H1 (cell line): ENCODE results near the gene NSF. TPM values are rescaled to one million over a fixed set of nuclear protein-coding genes. Genes with fewer than 3 reads are reported as not detected.
"Not testable (repeated sequence)": the region's sequence is repeated elsewhere in the genome, so short reads cannot be mapped to it uniquely, and the experiment has no call there.

ENCODE experiments used
- CTCF ChIA-PET: fragments of 300-600 bp; sonication (Branson Sonifier 250); formaldehyde crosslinking; loops from one replicate; lab custom pipeline; 2021; ENCODE audit not compliant: partially characterized antibody; lab: Charles Lee
- POLR2A ChIA-PET: fragments of 300-600 bp; sonication (Branson Sonifier 250); formaldehyde crosslinking; loops from one replicate; lab custom pipeline; 2021; ENCODE audit warnings: inconsistent platforms; ENCODE audit not compliant: partially characterized antibody; lab: Charles Lee
- DNase-seq, 2 experiments: peaks; one replicate each; pipeline versions ENCODE4 v3.0.0 to v3.0.0-alpha.2; 2010 to 2022; ENCODE audit warnings: low spot score in 2 of 2, low read depth in 1 of 2, mixed read lengths in 1 of 2
- FAIRE-seq: peaks from 2 replicates; lab custom pipeline; 2011; peaks lifted over from hg19 to GRCh38; lab: Jason Lieb, UNC
- H2AFZ ChIP-seq: 2 replicates; pipeline ENCODE4 v1.8.1; 2012; ENCODE audit warnings: low read length, inconsistent platforms
- H2AK5ac ChIP-seq: 2 replicates; pipeline ENCODE4 v1.6.1; 2013; ENCODE audit warnings: low read depth, low read length
- H2BK120ac ChIP-seq: replicated peaks from 2 replicates; pipeline ENCODE3; 2013; ENCODE audit warnings: low read depth, low read length, inconsistent platforms
- H2BK12ac ChIP-seq: 2 replicates; pipeline ENCODE4 v1.6.1; 2013; ENCODE audit warnings: low read depth, low read length
- H2BK15ac ChIP-seq: 2 replicates; pipeline ENCODE4 v1.6.1; 2013; ENCODE audit warnings: low read length
- H2BK20ac ChIP-seq: 2 replicates; pipeline ENCODE4 v1.6.1; 2013; ENCODE audit warnings: low read length
- H2BK5ac ChIP-seq: 2 replicates; pipeline ENCODE4 v1.6.1; 2013; ENCODE audit warnings: low read depth, low read length
- H3K14ac ChIP-seq: 2 replicates; pipeline ENCODE4 v1.6.1; 2013; ENCODE audit warnings: inconsistent platforms; ENCODE audit not compliant: insufficient read length
- H3K18ac ChIP-seq: 2 replicates; pipeline ENCODE4 v1.6.1; 2013; ENCODE audit warnings: low read length; ENCODE audit errors: extremely low read depth
- H3K23ac ChIP-seq: 2 replicates; pipeline ENCODE4 v1.6.1; 2013; ENCODE audit warnings: inconsistent platforms; ENCODE audit not compliant: insufficient read length
- H3K23me2 ChIP-seq: 2 replicates; pipeline ENCODE4 v1.6.1; 2013; ENCODE audit warnings: low read depth, low read length
- H3K27ac ChIP-seq: 2 replicates; pipeline ENCODE4 v1.6.1; 2011; ENCODE audit warnings: low read depth, low read length, inconsistent platforms
- H3K27me3 ChIP-seq, 4 experiments: replicated peaks in 1 of 4; 1 replicate in 1 of 4; 2 replicates in 3 of 4; pipeline versions ENCODE4 v1.6.1 to v1.8.1; 2011 to 2013; ENCODE audit warnings: low read length in 3 of 4, mild to moderate bottlenecking in 3 of 4, inconsistent platforms in 2 of 4, mixed read lengths in 2 of 4, moderate library complexity in 1 of 4; ENCODE audit not compliant: control insufficient read depth in 3 of 4, insufficient read depth in 3 of 4; ENCODE audit errors: extremely low read depth in 1 of 4
- H3K36me3 ChIP-seq, 4 experiments: 2 replicates each; pipeline versions ENCODE4 v1.6.1 to v1.8.1; 2011 to 2013; ENCODE audit warnings: mild to moderate bottlenecking in 4 of 4, low read length in 3 of 4, moderate library complexity in 2 of 4, control low read depth in 1 of 4, inconsistent platforms in 1 of 4; ENCODE audit not compliant: insufficient read depth in 4 of 4, control insufficient read depth in 2 of 4
- H3K4ac ChIP-seq: replicated peaks from 2 replicates; pipeline ENCODE3; 2013; ENCODE audit warnings: low read length, low read depth, mixed read lengths, inconsistent platforms; ENCODE audit not compliant: insufficient read length
- H3K4me1 ChIP-seq, 4 experiments: replicated peaks in 1 of 4; 1 replicate in 1 of 4; 2 replicates in 3 of 4; pipeline versions ENCODE4 v1.6.1 to v1.8.1; 2011 to 2013; ENCODE audit warnings: low read length in 3 of 4, inconsistent platforms in 2 of 4, mixed read lengths in 1 of 4; ENCODE audit not compliant: insufficient read depth in 4 of 4, control insufficient read depth in 3 of 4
- H3K4me2 ChIP-seq, 2 experiments: 2 replicates each; pipeline versions ENCODE4 v1.6.1 to v1.8.1; 2011 to 2013; ENCODE audit warnings: low read depth in 2 of 2, low read length in 2 of 2, control low read depth in 1 of 2, inconsistent platforms in 1 of 2, mild to moderate bottlenecking in 1 of 2; ENCODE audit not compliant: insufficient read depth in 1 of 2
- H3K4me3 ChIP-seq, 4 experiments: fragments of 200-600, 300-600 bp in 1 of 4; sonication (generic), shearing (Covaris generic), sonication (Bioruptor Twin) in 1 of 4; 2 replicates each; pipeline versions ENCODE4 v1.5.1 to v1.8.1; 2011 to 2016; ENCODE audit warnings: low read length in 4 of 4, low read depth in 3 of 4, control low read depth in 2 of 4, inconsistent platforms in 2 of 4, mild to moderate bottlenecking in 2 of 4, mixed read lengths in 1 of 4, moderate library complexity in 1 of 4; ENCODE audit not compliant: insufficient read depth in 2 of 4; ENCODE audit errors: extremely low read depth in 1 of 4
- H3K56ac ChIP-seq: replicated peaks from 2 replicates; pipeline ENCODE3; 2013; ENCODE audit warnings: low read depth, mild to moderate bottlenecking, mixed read lengths, low read length, inconsistent platforms; ENCODE audit not compliant: insufficient read length
- H3K79me1 ChIP-seq: 2 replicates; pipeline ENCODE4 v1.6.1; 2013; ENCODE audit warnings: low read depth, low read length, control low read depth
- H3K79me2 ChIP-seq, 2 experiments: 2 replicates each; pipeline versions ENCODE4 v1.6.1 to v1.8.1; 2012 to 2013; ENCODE audit warnings: low read length in 2 of 2, mild to moderate bottlenecking in 2 of 2, inconsistent platforms in 1 of 2; ENCODE audit not compliant: insufficient read depth in 2 of 2, control insufficient read depth in 1 of 2
- H3K9ac ChIP-seq, 4 experiments: replicated peaks in 1 of 4; 1 replicate in 1 of 4; 2 replicates in 3 of 4; pipeline versions ENCODE4 v1.6.1 to v1.8.1; 2011 to 2013; ENCODE audit warnings: low read depth in 3 of 4, low read length in 3 of 4, control low read depth in 2 of 4, mild to moderate bottlenecking in 2 of 4, moderate library complexity in 2 of 4, inconsistent platforms in 1 of 4; ENCODE audit errors: extremely low read depth in 1 of 4
- H3K9me3 ChIP-seq, 2 experiments: 2 replicates each; pipeline versions ENCODE4 v1.6.1 to v1.8.1; 2012 to 2013; ENCODE audit warnings: mild to moderate bottlenecking in 2 of 2, moderate library complexity in 2 of 2, control low read depth in 1 of 2, inconsistent platforms in 1 of 2, low read depth in 1 of 2, low read length in 1 of 2, mixed read lengths in 1 of 2; ENCODE audit not compliant: insufficient read depth in 2 of 2
- H4K20me1 ChIP-seq, 2 experiments: replicated peaks in 1 of 2; 2 replicates each; pipeline versions ENCODE3 to v1.8.1; 2011 to 2013; ENCODE audit warnings: inconsistent platforms in 2 of 2, low read length in 2 of 2, mild to moderate bottlenecking in 1 of 2; ENCODE audit not compliant: insufficient read depth in 2 of 2, control insufficient read depth in 1 of 2
- H4K5ac ChIP-seq: 2 replicates; pipeline ENCODE4 v1.6.1; 2013; ENCODE audit warnings: low read length, low read depth, mixed read lengths, inconsistent platforms; ENCODE audit not compliant: insufficient read length
- H4K8ac ChIP-seq: 2 replicates; pipeline ENCODE4 v1.8.0; 2013; ENCODE audit warnings: mild to moderate bottlenecking, moderate library complexity, low read length, inconsistent platforms; ENCODE audit not compliant: insufficient read depth; ENCODE audit errors: extremely low read depth
- H4K91ac ChIP-seq: replicated peaks from 2 replicates; pipeline ENCODE3; 2013; ENCODE audit warnings: low read length, mixed read lengths, inconsistent platforms; ENCODE audit not compliant: insufficient read length
- WGBS, 2 experiments: shearing (Covaris generic) in 1 of 2; methylation state at CpG; one replicate each; pipeline versions ENCODE4 v1.1.6 to v1.1.7; 2013 to 2015; ENCODE audit warnings: low lambda C conversion rate in 2 of 2, mixed read lengths in 2 of 2, inconsistent platforms in 1 of 2, low coverage in 1 of 2, missing lambda C conversion rate in 1 of 2; ENCODE audit not compliant: insufficient replicate concordance in 2 of 2, insufficient coverage in 1 of 2, insufficient read length in 1 of 2; ENCODE audit errors: extremely low coverage in 1 of 2, missing lambda C conversion rate in 1 of 2; 5-methylcytosine and 5-hydroxymethylcytosine counted together
- polyA plus RNA-seq, 7 experiments: library from polyadenylated mRNA; depleted of rRNA in 3 of 7; stranded (reverse) in 5 of 7; unstranded in 2 of 7; fragments of >200 nt in 5 of 7; fragments of 200-250 nt in 2 of 7; gene quantifications; 1 replicate in 5 of 7; 2 replicates in 1 of 7; 4 replicates in 1 of 7; pipeline versions ENCODE4 v1.2.1 to v1.2.3, GENCODE V29; 2011 to 2013; ENCODE audit warnings: missing spikeins in 2 of 7, mixed read lengths in 2 of 7
- total RNA-seq: library from RNA; stranded (reverse); fragmentation: NEBNext Ultra II Directional; extraction: Animal tissue kit (Norgen Biotek cat#: 25700); gene quantifications from 2 replicates; pipeline ENCODE4 v1.2.1, GENCODE V29; 2021

NSF gene
- total and polyA plus RNA-seq, 2 of the 8 experiments (the other 6 are each of a cell fraction or from before 2014, with no cell fraction given) = 13.0 to 27.7 TPM

- H2AK5ac ChIP-seq, H3K4me1 ChIP-seq, FAIRE-seq: not testable (repeated sequence)
Observed at GRCh38 chr17:46647688-46648278, 57.3 kb downstream of the NSF start.

GRCh38 chr17:46649246-46649645, 58.8 kb downstream of the NSF start:
- H3K4ac ChIP-seq, H2BK20ac ChIP-seq, H3K79me2 ChIP-seq, H4K91ac ChIP-seq, H3K4me2 ChIP-seq, H3K56ac ChIP-seq, CTCF ChIA-PET, H2AFZ ChIP-seq, H3K18ac ChIP-seq, H3K27ac ChIP-seq, H3K36me3 ChIP-seq, H3K23me2 ChIP-seq, H2AK5ac ChIP-seq, H3K4me1 ChIP-seq, POLR2A ChIA-PET, H4K8ac ChIP-seq, H3K79me1 ChIP-seq, H3K4me3 ChIP-seq, H3K23ac ChIP-seq, FAIRE-seq, H3K9ac ChIP-seq, H3K14ac ChIP-seq, H4K5ac ChIP-seq, H2BK5ac ChIP-seq, H3K9me3 ChIP-seq, H4K20me1 ChIP-seq, H3K27me3 ChIP-seq, H2BK12ac ChIP-seq, H2BK15ac ChIP-seq, H2BK120ac ChIP-seq, DNase-seq: not testable (repeated sequence)
- 91% methylated on average over 7 of the region's 7 CpGs; no CpG with 5 or more reads in 1 of the 2 experiments for WGBS, 2 experiments

More at GRCh38 chr17:46647688-46648278, 57.3 kb downstream of the NSF start:
- H3K56ac ChIP-seq, H4K91ac ChIP-seq, H3K14ac ChIP-seq, H3K9me3 ChIP-seq, H2BK120ac ChIP-seq, CTCF ChIA-PET, H2BK12ac ChIP-seq, H3K4me2 ChIP-seq, H3K18ac ChIP-seq, H3K9ac ChIP-seq, H3K4ac ChIP-seq, H2BK5ac ChIP-seq, H3K27me3 ChIP-seq, H3K23me2 ChIP-seq, H4K8ac ChIP-seq, DNase-seq, H2AFZ ChIP-seq, H4K5ac ChIP-seq, H4K20me1 ChIP-seq, H2BK20ac ChIP-seq, H2BK15ac ChIP-seq, POLR2A ChIA-PET, H3K79me2 ChIP-seq, H3K36me3 ChIP-seq, H3K79me1 ChIP-seq, H3K27ac ChIP-seq, H3K23ac ChIP-seq, H3K4me3 ChIP-seq: not testable (repeated sequence)
- WGBS, 2 experiments = no CpG with 5 or more reads among the region's 2 CpGs
